Left ventricle myocardium inferior (tissue), 1 donor: Measurements from ENCODE around the gene PITPNM3. TPM values are rescaled to one million over a fixed set of nuclear protein-coding genes. Genes with fewer than 3 reads are reported as not detected.

Experiments
- DNase-seq: peaks from one replicate; pipeline ENCODE4 v3.0.0-alpha.2; 2020
- H3K27ac ChIP-seq: fragments of 200-600 bp; replicated peaks from 2 replicates; pipeline ENCODE4 v1.8.0; 2021
- H3K27me3 ChIP-seq: fragments of 200-600 bp; 2 replicates; pipeline ENCODE4 v1.8.0; 2021; ENCODE audit warnings: low read depth
- H3K36me3 ChIP-seq: fragments of 200-600 bp; 2 replicates; pipeline ENCODE4 v1.8.0; 2021
- H3K4me1 ChIP-seq: fragments of 200-600 bp; 2 replicates; pipeline ENCODE4 v1.8.0; 2021
- H3K4me3 ChIP-seq: fragments of 200-600 bp; 2 replicates; pipeline ENCODE4 v1.8.0; 2021; ENCODE audit warnings: mild to moderate bottlenecking, moderate library complexity
- H3K9me3 ChIP-seq: fragments of 200-600 bp; replicated peaks from 2 replicates; pipeline ENCODE4 v1.8.0; 2021
- intact Hi-C: fragments of 100-400 bp; cut with micrococcal nuclease; formaldehyde crosslinking; loops from one replicate; pipeline ENCODE4 v1.11.0; 2022
- total RNA-seq: library from RNA; stranded (reverse); fragmentation: NEBNext Ultra II Directional; extraction: Animal tissue kit (Norgen Biotek cat#: 25700); gene quantifications from one replicate; pipeline ENCODE4 v1.2.1, GENCODE V29; 2021
- TF ChIP-seq, protein P1 (sequence below): fragments of 200-600 bp; IDR thresholded peaks from 2 replicates; pipeline ENCODE4 v1.8.0; 2021; ENCODE audit warnings: antibody characterized with exemption, mild to moderate bottlenecking, borderline replicate concordance
- donor health status: DM: no; HTN: yes; CAD: no; lungs with severe emphysema.

Gene PITPNM3
- total RNA-seq, 1 donor from 2014 or later: 0.36 TPM

DNA sequence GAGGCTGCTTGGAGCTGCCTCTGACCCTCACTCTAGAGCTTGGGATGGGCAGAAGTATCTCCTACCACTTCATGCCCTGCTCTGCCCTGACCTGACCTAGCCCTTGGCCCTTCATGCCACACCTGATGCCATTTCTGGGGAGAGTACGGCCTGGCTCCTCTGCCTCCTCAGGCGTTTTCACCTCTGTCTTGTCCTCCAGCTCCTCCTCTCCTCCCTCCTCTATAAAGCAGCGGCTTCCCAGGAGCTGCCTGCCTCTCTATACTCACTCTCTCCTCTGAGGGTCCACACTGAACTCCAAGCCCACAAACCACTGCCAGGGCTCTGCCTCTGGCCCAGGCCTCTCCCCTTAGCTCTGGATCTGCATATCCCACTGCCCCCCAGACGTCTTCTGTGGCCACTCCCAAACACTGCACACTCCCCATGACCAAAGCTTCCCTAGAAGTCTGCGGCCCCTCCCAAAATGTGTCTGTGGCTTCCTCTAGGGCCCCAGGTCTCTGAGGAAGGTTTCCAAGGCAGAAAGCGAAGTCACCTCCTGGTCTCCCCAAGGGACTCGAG, 52.6 kb downstream of the PITPNM3 start:
- H3K27me3 ChIP-seq: peaks cover 17% of the 10 kb centered on the region
- H3K36me3 ChIP-seq: no peaks in the 10 kb centered on the region
- no peak overlapping the region for H3K27ac ChIP-seq
- DNase-seq: no peak
- TF ChIP-seq, protein P1, sequence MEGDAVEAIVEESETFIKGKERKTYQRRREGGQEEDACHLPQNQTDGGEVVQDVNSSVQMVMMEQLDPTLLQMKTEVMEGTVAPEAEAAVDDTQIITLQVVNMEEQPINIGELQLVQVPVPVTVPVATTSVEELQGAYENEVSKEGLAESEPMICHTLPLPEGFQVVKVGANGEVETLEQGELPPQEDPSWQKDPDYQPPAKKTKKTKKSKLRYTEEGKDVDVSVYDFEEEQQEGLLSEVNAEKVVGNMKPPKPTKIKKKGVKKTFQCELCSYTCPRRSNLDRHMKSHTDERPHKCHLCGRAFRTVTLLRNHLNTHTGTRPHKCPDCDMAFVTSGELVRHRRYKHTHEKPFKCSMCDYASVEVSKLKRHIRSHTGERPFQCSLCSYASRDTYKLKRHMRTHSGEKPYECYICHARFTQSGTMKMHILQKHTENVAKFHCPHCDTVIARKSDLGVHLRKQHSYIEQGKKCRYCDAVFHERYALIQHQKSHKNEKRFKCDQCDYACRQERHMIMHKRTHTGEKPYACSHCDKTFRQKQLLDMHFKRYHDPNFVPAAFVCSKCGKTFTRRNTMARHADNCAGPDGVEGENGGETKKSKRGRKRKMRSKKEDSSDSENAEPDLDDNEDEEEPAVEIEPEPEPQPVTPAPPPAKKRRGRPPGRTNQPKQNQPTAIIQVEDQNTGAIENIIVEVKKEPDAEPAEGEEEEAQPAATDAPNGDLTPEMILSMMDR: no peak
- H3K9me3 ChIP-seq: no peaks in the 10 kb centered on the region
- intact Hi-C loops: no loop called here
- no peak overlapping the region for H3K4me3 ChIP-seq
- no peaks in the 10 kb centered on the region for H3K4me1 ChIP-seq

DNA sequence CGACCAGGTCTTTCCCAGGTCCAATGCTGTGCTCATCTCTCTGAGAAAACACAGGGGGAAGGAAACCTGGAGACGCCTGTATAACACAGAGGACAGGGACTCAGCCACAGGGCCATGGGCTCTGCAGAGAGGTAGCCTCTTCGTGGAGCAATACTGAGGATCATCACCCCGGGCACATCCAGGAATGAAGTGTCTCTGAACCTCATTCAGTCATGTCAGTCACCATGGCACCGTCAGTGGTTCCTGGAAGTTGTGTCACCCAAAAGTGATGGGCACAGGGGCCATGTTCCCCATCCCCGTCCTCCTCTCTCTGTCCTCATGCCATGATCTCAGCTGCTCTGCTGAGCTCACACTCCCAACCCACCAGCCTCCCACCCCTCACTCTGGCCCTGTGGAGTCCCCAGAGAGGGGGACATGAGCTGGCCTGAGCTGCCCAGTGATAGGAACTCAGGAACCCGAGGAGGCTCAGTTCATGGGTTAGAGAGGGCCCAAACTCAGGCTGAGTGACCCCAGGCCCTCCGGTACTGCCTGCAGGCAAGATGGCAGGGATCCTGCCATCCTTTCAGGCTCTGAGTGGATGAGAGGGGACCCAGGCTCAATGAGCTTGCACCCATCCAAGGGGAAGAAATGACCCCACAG, 53.4 kb downstream of the PITPNM3 start:
- Histone ChIP-seq H3K4me3 (no peak overlapping the region), H3K27me3 (peaks cover 16% of the 10 kb centered on the region), H3K36me3 (no peaks in the 10 kb centered on the region), H3K27ac (no peak overlapping the region), H3K4me1 (no peaks in the 10 kb centered on the region), H3K9me3 (no peaks in the 10 kb centered on the region)
- intact Hi-C loops: no loop called here
- DNase-seq: no peak
- TF ChIP-seq, protein P1: no peak

DNA sequence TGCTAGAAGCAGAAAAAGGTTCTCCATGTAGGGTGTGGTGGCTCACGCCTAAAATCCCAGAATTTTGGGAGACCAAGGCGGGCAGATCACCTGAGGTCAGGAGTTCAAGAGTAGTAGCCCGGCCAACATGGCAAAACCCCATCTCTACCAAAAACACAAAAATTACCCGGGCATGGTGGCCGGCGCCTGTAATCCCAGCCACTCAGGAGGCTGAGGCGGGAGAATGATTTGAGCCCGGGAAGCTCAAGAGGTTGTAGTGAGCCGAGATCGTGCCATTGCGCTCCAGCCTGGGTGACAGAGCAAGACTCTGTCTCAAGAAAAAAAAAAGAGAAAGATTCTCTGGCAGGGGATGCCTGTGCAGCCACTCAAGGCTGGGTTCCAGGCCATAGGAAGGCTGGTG, 54.2 kb downstream of the PITPNM3 start:
- Histone ChIP-seq H3K9me3 (no peaks in the 10 kb centered on the region), H3K27me3 (peaks cover 21% of the 10 kb centered on the region), H3K4me1 (peaks cover 7% of the 10 kb centered on the region), H3K27ac (no peak overlapping the region), H3K36me3 (no peaks in the 10 kb centered on the region), H3K4me3 (no peak overlapping the region)
- intact Hi-C loops: no loop called here
- TF ChIP-seq, protein P1: no peak
- no peak for DNase-seq

DNA sequence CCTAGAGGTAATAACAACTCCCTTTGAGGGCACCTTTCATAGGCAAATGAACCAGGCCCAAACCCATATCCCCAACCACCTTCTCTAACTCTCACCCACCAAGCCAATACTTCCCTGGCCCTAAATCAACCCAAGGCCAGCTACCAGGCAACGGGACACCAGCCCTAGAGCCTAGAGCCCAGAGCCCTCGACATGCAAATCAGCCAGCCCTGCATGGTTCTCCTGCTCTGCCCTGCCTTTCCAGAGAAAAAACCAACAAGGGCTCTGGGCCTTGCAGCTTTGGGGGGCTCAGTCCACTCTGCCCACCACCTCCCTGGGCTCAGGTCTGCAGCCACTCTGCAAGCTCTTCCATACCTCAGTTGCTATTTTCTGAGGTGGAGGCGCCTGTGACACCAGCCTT, 55.0 kb downstream of the PITPNM3 start:
- intact Hi-C loops: no loop called here
- H3K36me3 ChIP-seq: no peaks in the 10 kb centered on the region
- H3K9me3 ChIP-seq: no peaks in the 10 kb centered on the region
- H3K27me3 ChIP-seq: peaks cover 27% of the 10 kb centered on the region
- TF ChIP-seq, protein P1: no peak
- no peak for DNase-seq
- H3K4me3 ChIP-seq: no peak overlapping the region
- peaks cover 15% of the 10 kb centered on the region for H3K4me1 ChIP-seq
- H3K27ac ChIP-seq: no peak overlapping the region

DNA sequence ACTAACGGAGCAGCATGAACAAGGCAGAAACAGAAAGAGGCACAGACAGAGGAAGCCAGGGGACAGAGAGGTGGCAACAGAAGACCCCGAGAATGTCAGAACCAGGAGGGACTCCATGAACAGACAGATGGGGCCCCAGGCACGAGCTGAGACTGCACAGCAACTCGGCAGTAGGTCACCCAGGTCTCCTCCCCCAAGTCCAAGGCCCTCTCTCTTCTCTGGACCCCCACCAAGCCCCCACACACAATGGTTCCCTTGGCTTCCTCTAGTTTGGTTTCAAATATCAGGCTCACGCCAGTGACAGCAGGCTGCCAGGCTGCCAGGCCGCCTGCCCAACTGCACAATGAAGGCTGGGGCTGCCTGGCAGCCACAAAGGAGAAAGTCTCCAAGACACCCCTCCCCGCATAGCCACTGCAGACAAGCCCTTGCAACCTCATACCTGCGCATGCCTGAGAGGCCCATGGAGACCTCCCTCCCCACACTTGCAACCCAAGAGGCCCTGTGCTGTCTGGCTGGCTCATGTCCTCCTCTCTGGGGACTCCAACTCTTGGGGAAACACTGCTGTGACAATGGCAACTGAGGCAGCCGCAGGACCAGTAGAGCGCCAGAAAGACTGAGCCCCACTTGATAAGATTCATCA, 57.3 kb downstream of the PITPNM3 start:
- H3K27me3 ChIP-seq: peaks cover 48% of the 10 kb centered on the region
- no peaks in the 10 kb centered on the region for H3K9me3 ChIP-seq
- no peaks in the 10 kb centered on the region for H3K36me3 ChIP-seq
- TF ChIP-seq, protein P1: no peak
- intact Hi-C loops: no loop called here
- peaks cover 17% of the 10 kb centered on the region for H3K4me1 ChIP-seq
- DNase-seq: no peak
- no peak overlapping the region for H3K4me3 ChIP-seq
- no peak overlapping the region for H3K27ac ChIP-seq
